HG03558 (cell line): ENCODE data around the gene NES.

ENCODE experiments used
- ATAC-seq: cut with Tn5 transposase; IDR thresholded peaks from one replicate; pipeline ENCODE4 v1.9.1; 2021; ENCODE audit warnings: moderate number of reproducible peaks; ENCODE audit not compliant: unreplicated experiment; ENCODE audit errors: extremely low read depth

The NES gene

DNA sequence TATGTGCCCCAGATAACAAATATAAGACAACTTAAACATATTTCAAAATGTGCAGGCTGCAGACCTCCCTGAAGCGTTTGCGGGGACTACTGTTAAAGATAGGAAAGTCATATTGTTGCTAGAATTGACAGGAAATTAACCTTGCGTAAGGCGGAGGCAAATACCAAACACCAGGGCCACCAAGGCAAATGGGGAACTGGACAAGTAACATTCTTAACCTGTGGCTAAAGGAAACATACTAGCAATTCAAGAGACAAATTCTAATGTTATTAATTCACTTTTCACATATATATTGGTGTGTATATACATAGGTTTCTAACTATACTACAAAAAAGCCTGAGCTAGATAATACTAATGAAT, 51.1 kb downstream of the NES start:
- ATAC-seq, result no peak

DNA sequence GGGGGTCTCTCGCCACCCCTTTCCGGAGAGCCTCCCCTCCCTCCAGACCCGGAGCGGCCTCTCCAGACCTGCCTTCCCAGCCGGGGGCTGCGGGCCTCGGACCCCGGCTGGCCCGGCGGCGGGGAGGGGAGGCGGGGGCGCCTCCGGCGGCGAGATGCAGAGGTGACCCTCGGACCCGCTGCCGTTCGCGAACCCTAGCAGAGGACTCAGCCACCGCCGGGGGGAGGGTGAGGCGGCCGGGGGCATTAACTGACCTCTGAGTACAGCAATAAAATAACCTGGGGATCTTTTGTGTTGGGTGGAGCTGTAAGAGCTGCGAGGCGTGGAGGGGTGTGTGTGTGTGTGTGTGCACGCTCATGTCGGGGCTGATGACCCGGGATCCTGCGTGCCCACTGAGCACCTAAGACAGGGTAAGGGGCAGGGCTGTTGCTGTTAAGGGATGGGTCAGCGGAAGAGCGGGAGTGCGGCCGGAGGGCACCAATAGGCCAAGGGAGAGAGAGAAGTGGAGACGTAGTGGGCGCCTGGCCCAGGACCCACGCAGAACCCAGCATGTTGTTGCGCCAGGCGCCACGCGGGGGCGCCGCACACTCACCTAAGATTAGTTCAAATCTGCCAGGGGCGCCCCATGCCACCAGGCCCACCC, 51.6 kb downstream of the NES start:
- ATAC-seq, result no peak

DNA sequence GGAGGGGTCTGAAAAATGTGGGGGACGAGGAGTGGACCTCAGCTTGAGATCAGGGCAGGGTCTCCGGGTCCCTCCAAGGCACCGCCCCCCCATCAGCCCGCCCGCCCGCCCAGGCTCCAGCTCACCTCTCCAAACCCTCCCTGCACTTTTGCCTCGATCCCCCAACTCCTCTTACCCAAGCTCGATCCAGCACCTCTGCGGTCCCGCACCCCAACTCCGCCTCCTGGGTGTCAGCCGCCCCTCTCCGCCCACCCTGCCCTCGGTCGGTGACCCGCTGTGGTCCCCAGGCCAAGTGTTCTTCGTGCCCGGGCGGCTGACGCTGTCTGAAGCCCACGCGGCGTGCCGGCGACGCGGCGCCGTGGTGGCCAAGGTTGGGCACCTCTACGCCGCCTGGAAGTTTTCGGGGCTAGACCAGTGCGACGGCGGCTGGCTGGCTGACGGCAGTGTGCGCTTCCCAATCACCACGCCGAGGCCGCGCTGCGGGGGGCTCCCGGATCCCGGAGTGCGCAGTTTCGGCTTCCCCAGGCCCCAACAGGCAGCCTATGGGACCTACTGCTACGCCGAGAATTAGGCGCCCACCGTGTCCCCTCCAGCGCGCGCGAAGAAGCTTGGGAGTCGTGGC, 52.3 kb downstream of the NES start:
- no peak for ATAC-seq

DNA sequence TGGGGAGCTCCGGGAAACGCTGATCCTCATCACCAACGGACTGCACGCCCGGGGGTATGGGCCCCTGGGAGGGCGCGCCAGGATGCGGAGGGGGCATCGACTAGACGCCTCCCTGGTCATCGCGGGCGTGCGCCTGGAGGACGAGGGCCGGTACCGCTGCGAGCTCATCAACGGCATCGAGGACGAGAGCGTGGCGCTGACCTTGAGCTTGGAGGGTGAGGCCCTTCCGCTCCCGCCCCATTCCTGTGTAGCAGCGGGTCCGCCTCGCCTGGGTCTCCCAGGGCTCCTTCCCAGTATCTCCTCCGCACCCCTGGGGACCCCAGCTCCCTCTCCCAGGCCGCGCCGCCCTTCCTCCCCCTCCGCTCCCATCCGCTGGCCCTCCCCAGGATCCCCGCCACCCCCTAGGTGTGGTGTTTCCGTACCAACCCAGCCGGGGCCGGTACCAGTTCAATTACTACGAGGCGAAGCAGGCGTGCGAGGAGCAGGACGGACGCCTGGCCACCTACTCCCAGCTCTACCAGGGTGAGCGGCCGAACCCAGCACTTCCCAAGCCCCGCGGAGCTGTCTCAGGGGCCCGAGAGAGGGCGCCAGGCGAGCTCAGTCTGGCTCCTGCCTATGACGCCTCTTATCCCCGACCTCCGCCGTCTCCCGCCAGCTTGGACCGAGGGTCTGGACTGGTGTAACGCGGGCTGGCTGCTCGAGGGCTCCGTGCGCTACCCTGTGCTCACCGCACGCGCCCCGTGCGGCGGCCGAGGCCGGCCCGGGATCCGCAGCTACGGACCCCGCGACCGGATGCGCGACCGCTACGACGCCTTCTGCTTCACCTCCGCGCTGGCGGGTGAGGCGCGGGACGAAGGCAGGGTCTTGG, 53.0 kb downstream of the NES start:
- no peak for ATAC-seq

DNA sequence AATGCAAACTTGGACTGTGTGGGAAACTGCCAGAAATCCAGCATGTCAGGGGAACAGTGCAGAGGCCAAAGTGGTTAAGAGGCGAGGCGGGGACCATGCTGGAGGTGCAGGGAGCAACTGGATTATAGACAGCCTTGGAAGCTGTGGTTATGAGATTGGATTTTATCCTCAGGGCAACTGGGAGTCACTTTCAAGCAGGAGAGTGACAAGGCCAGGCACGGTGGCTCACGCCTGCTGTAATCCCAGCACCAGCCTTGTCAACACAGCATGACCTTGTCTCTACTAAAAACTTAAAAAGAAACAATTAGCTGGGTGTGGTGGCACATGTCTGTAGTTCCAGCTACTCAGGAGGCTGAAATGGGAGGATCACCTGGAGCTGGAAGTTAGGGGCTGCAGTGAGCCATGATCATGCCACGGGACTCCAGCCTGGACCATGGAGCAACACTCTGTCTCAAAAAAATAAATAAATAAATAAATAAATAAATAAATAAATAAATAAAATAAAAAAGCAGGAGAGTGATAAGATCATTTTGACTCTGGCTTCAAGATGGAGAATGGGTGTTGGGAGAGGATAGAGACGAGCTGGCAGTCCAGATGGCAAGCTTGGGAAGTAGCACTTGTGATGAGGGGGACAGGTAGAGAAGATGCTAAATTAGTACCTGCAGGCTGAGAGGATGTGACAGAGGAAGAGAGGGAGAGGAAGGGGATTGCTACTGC, 54.5 kb downstream of the NES start:
- no peak for ATAC-seq

DNA sequence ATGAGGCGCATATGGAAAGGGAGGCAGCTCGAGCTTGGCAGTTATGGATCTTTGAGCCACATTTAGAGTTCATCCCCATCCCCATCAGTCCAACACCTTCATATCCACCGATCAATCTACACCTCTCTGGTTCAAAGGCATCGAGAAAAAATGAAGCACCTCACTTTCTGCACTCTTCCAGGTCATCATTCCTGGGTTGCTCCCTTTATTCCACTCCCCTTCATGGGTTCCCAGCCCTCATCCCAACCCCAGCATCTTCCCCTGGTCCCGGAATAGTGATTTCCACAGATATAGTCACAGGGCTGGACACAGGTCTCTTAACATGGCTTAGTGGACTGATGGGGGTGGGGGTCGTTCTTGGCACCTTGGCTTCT, 57.6 kb downstream of the NES start:
- no peak for ATAC-seq

DNA sequence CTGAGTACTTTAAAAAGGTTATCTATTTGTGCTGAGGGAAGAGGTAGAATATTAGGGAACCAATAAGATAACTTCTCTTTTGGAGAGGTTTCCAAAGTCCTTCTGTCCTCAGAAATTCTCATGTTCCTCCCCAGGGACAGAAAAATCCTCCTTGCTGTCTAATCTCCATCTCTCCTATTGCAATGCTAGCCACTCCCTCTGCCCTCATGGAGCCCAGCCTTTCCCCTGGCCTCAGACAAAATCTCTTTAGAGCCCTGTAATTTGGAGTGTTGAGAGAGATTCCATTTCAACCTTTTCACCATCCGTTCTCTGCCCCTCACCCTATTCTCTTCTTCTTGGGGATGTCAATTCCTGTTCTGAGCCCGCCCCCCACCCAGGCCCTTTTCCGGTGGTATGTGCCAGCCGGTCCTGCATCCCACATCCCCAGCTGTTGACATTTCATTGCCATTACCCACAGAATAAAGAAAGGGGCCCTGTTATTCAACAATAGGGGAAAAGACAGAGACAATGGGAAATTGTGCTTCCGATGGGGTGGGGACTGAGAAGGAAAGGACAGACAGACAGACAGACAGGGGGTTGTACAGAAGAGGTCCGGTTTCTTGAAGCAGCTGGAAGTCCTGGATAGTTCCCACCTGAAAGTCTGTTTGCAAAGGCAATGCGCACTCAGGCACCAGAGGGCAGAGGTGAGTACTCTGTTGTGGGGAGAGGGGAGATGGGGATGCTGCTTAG, 58.2 kb downstream of the NES start, which contains the start of gene HAPLN2:
TSS of gene HAPLN2 (plus strand) at position 563 of the 729 bp plus-strand sequence. CDS start 4,076 bp downstream, outside the sequence.
- no peak for ATAC-seq
